T1000 (cell line): ENCODE measurements around the gene STK32B.

Experiments used
- DNase-seq: peaks from one replicate; lab custom pipeline; 2025; ENCODE audit warnings: mixed read lengths; lab: John Stamatoyannopoulos, UW

The STK32B gene

GRCh38 chr4:5125321-5125720 is 74.0 kb downstream of the STK32B start:
- DNase-seq: no peak

GRCh38 chr4:5126231-5126630 is 75.0 kb downstream of the STK32B start:
- no peak for DNase-seq

DNA sequence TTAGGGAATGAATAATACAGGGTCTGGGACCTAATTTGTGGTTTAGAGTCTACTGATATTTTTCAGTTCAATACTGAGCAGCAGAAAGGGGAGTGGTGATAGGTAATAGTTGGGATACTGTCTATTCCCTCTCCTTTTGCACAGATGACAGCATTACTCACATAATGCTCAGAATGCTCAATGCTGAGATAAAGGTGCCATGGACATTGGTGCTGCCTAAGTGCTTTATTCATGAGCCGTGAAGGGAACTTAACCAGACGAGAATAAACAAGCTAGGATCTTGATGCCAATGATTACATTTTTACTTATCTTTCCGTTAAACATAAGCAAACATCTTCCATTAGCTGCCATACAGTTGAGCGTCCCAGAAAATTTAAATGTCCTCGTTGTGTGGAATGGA is 75.6 kb downstream of the STK32B start:
- DNase-seq: no peak

DNA sequence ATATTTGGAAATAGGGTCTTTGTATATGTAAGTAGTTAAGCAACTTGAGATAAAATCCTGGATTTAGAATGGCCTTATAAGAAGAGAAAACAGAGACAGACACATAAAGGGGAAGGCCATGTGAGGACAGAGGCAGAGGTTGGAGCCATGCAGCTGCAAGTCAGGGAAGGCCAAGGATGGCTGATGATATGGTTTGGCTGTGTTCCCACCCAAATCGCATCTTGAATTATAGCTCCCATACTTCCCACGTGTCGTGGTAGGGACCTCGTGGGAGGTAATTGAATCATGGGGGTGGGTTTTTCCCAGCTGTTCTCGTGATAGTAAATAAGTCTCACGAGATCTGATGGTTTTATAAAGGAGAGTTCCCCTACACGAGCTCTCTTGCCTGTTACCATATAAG is 76.3 kb downstream of the STK32B start:
- DNase-seq: no peak

- no peak for DNase-seq
Measured at GRCh38 chr4:5128569-5128968, 77.3 kb downstream of the STK32B start.

GRCh38 chr4:5133201-5133600 is 81.9 kb downstream of the STK32B start:
- no peak for DNase-seq

DNA sequence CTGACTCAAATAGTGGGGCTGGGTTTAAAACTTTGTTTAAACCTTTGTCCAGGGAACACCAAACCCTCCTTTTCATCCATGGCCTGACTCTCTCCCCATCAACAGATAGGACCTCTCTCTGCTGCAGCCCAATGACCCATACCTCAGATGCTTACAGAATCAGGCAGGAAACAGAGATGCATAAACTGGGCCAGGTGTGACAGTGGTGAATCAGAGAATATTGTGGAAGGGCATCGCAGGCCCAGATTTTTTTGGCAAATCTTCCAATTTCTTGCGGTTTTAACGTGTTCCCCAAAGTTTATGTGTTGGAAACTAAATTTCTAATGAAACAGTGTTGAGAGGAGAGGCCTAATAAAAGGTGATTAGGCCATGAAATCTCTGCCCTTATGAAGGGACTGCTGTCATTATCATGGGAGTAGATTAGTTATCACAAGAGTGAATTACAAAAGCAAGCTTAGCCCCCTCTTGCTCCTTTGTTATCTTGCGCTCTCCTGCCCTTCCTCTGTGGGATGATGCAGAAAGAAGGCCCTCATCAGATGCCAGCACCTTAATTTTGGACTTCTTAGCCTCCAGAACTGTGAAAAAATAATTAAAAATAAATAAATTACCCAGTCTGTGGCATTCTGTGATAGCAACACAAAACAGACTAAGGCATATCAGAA is 82.8 kb downstream of the STK32B start:
- DNase-seq: no peak

GRCh38 chr4:5134620-5135019 is 83.3 kb downstream of the STK32B start:
- DNase-seq: no peak

- DNase-seq: no peak
Measured at GRCh38 chr4:5137226-5137625, 85.9 kb downstream of the STK32B start.

DNA sequence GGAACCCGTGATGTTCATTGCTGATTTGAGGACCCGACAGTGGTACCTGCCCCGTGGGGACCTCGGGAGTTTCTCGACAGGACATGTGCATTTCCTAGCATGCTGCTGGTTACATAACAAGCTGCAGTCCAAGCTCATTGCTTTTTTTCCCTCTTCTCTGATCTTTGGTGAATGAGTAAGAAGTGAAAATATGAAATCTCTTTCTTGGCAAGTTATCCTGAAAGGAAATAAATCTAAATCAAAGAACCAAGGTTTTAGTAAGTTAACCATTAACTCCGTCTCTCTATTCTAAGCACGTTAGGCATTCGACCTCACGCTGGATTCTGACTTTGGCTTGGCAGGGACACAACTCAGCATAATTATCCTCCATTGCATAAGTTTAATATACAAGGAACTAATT is 86.6 kb downstream of the STK32B start:
- DNase-seq: no peak

GRCh38 chr4:5138389-5138788 is 87.1 kb downstream of the STK32B start:
- no peak for DNase-seq

DNA sequence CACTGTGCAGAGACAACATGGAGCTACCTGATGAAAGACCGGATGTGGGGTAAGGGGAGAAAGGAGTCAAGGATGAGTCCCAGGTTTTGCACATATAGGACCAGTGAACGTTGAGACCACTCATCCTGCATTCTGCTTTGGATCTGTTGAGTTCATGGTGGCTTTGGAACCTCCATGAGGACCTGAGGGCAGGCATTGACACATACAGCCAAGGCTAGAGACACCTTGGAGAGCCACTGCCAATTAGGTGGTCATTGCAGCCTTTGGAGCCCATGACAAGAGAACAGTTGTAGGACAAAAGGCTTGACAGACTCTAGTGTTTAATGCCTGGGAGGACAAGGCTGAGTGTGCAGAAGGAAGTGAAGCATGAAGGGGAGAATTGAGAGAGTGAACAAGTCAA is 87.9 kb downstream of the STK32B start:
- DNase-seq: no peak

DNA sequence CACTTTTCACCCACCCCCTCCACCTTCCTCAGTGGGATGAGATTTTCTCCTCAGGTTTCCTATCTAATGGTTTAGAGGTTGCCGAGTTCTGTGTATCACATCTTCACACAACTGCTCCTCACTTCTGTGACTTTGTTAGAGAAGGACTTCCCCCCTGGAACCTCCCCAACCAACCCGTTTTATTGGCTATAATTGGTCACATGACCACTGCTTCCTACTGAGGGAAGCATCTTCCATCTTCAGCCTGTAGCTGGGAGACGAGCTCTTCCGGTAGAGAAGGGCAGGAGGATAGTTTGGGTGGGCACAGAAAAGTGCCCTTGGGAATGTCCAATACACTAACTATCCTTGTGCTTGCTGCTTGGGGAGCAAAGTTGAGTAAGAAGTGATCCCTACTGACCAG is 90.5 kb downstream of the STK32B start:
- no peak for DNase-seq

DNA sequence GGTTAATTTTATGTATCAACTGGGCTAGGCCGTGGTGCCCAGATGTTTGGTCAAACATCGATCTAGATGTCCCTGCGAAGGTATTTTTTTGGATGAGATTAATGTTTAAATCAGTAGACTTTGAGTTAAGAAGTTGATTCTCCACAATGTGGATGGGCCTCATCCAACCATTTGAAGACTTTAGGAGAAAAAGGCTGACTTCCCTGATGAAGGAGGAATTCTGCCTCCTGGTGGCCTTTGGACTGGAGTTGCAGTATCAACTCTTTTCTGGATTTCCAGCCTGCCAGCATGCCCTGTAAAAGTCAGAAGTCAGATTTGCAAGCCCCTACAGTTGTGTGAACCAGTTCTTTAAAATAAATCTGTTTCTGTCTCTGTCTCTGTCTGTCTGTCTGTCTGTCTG is 91.4 kb downstream of the STK32B start:
- DNase-seq: no peak

GRCh38 chr4:5143306-5143861 is 92.1 kb downstream of the STK32B start:
- no peak for DNase-seq

GRCh38 chr4:5143940-5144339 is 92.7 kb downstream of the STK32B start:
- no peak for DNase-seq

- DNase-seq: no peak
Measured at GRCh38 chr4:5144384-5144783, 93.1 kb downstream of the STK32B start.

- DNase-seq: no peak
Measured at GRCh38 chr4:5146248-5146647, 95.0 kb downstream of the STK32B start.

GRCh38 chr4:5152521-5152920 is 101.2 kb downstream of the STK32B start:
- no peak for DNase-seq

- DNase-seq: no peak
Measured at GRCh38 chr4:5156682-5157081, 105.4 kb downstream of the STK32B start.

DNA sequence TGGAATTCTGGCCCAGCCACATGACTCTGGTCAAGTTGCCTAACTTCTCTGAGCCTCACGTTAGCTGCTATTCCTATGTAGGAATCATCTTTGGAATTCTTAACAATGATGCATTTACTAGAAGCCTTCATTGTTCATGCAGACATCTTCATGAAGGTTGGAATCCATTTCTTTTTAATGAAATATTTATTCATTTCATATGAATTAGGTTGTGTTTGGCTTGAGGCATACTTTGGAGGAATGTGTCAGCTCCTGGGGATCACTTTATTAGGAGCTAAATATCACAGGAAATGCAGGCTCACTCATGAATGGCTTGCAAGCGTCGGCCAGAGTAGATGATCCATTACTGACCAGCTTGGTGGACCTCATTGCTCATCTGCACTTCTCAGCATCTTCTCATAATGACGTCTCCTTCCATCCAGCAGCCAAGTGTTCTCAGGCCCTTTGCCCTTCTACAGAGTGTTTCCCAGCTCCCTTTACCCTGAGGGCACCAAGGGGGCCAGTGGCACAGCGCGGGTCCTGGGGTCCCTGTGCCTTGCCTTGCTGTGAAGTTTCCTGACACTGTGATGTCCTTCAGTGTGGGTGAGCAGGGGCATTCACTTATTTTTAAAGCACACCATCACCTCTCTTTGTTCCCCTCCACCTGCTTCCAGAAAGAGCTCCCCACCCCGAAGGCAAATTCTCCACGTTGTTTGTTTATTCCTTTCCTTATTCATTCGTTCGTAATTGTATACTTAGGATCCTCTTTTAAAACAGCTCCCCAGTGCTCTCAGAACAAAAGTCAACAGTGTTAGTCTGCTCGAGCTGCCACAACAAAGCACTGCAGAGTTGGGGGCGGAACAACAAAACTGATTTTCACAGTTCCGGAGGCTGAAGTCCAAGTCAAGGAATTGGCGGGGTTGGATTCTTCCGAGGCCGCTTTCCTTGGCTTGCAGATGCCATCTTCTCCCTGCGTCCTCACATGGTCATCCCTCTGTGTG is 106.8 kb downstream of the STK32B start:
- no peak for DNase-seq

DNA sequence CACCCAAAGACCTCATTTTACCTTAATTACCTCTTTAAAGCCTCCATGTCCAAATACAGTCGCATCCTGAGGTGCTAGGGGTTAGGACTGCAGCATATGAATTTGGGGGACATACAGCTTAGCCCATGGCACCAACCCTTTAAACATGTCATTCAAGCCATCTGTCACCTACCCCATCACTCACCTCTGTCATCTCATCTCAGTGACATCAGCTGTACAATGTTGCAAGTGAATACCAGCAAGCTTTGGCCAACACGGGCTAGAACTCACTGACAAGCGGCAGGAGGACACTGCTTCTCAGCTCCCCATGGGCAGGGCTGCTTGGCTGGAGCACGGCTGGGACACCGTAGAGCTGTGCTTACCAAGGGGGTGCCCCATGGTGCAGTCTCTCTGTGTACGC is 107.5 kb downstream of the STK32B start:
- no peak for DNase-seq

DNA sequence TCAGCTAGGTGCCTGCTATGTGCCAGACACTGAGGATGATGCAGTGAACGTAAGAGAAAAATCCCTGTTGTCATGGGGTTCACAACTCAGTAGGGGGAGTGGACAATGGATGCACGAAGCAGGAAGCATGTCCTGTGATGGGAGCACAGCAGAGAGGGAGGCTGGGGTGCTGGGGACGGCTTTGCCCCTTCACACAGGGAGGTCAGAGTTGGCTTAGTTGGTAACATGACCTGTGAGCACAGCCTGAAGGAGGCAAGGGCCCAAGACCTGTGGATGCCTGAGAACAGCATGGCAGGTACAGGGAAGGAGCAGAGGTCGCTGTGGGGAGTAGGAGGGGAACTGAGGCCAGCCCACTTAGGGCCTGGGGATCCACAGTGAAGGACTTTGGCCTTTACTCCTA is 109.4 kb downstream of the STK32B start:
- no peak for DNase-seq
